Hematopoietic multipotent progenitor cell treated with erythropoietin and hydrocortisone succinate and interleukin-3 and kit ligand, for 15 days (in vitro differentiated cells): ENCODE data around the gene UBTD2.

Source experiments
- DNase-seq: peaks from one replicate; pipeline ENCODE4 v3.0.0-alpha.2; 2015; ENCODE audit warnings: low spot score

The UBTD2 gene

GRCh38 chr5:172193872-172194271 is 89.7 kb downstream of the UBTD2 start, which contains the start of gene EFCAB9:
Gene EFCAB9 (plus strand): TSS chr5:172194172. CDS start chr5:172194173, 1 bp downstream.
- no peak for DNase-seq

- no peak for DNase-seq
These were observed 93.8 kb downstream of the UBTD2 start for GRCh38 chr5:172189693-172190296.

- DNase-seq, result no peak
These were observed 94.5 kb downstream of the UBTD2 start for GRCh38 chr5:172188893-172189692.

GRCh38 chr5:172188033-172188892 is 95.3 kb downstream of the UBTD2 start, which contains the start of gene STK10:
Gene STK10 (minus strand): TSS chr5:172188224. CDS start chr5:172188042, 182 bp downstream.
- peak; percentile 87 for DNase-seq

GRCh38 chr5:172187118-172188032 is 96.2 kb downstream of the UBTD2 start:
- peak; percentile 71 for DNase-seq

- DNase-seq, result no peak
These were observed 97.4 kb downstream of the UBTD2 start for GRCh38 chr5:172186114-172186695.

GRCh38 chr5:172185096-172185461 is 98.5 kb downstream of the UBTD2 start:
- DNase-seq, result no peak

- no peak for DNase-seq
These were observed 99.7 kb downstream of the UBTD2 start for GRCh38 chr5:172183881-172184280.

GRCh38 chr5:172182291-172182690 is 101.3 kb downstream of the UBTD2 start:
- DNase-seq, result no peak

- no peak for DNase-seq
These were observed 102.6 kb downstream of the UBTD2 start for GRCh38 chr5:172180936-172181335.

GRCh38 chr5:172178991-172179989 is 104.3 kb downstream of the UBTD2 start:
- DNase-seq, result no peak

- DNase-seq, result no peak
These were observed 105.1 kb downstream of the UBTD2 start for GRCh38 chr5:172178301-172178987.

- no peak for DNase-seq
These were observed 106.4 kb downstream of the UBTD2 start for GRCh38 chr5:172177176-172177575.

GRCh38 chr5:172175263-172175719 is 108.3 kb downstream of the UBTD2 start:
- peak; percentile 66 for DNase-seq

- no peak for DNase-seq
These were observed 109.9 kb downstream of the UBTD2 start for GRCh38 chr5:172173564-172174153.

GRCh38 chr5:172172912-172173563 is 110.5 kb downstream of the UBTD2 start:
- no peak for DNase-seq

- no peak for DNase-seq
These were observed 112.4 kb downstream of the UBTD2 start for GRCh38 chr5:172171118-172171517.

GRCh38 chr5:172170251-172170701 is 113.3 kb downstream of the UBTD2 start:
- no peak for DNase-seq
